HG02943 (cell line): Measurements from ENCODE around the gene PDE7B.

Experiments used
- ATAC-seq: cut with Tn5 transposase; IDR thresholded peaks from one replicate; pipeline ENCODE4 v1.9.1; 2021; ENCODE audit warnings: mild to moderate bottlenecking, low read depth, moderate library complexity; ENCODE audit not compliant: unreplicated experiment

PDE7B gene

DNA sequence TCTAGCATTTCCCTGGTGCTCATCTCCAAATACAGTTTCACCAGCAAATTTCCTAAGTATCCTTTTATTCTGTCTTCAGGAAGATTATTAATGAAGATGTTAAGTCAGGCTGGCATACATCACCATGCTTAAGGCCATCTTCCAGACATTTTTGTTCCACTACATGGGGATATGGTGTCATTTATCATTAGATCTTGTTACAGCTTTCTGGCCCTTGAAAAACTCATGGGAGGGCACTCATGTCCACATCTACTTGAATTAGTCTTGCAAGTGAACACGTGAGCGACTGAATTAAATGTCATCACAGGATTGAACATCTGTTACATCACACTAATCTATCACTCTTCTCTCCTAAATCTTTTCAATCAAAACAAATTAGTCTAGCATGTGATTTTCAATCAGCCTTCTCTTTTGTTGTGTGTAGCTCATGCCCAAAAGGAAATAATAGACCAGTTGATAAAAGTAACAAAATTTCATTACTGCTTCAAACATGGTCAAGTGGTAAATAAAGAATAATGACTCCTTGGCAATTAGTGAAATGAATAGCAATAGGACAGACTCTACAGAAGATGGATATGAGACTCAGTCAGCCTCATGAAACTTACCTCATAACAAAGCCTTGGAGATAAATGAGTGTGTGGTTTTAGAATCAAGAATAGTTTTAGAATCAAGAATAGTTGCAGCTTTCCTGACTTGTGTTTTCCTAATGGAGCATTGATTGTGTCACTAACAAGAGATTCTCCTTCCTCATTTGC is 318.1 kb downstream of the PDE7B start:
- ATAC-seq, result no peak

DNA sequence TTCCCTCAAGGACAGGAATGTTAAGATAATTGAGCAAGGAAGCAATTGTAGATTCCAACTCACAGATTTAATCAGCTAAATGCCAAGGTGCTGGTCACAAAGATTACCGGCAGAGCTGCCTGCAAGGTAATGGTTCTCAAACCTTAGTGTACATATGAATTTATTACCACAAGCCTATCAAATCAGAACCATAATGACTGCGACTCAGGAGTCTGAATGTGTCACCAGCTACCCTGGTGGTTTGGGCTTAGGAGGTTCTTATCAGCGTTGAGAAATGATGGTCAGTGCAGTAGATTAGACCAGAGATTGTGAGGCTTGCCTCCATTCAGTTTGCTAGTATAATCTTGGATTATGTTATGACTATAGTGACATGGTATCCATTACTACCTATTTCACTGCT is 319.7 kb downstream of the PDE7B start:
- no peak for ATAC-seq

DNA sequence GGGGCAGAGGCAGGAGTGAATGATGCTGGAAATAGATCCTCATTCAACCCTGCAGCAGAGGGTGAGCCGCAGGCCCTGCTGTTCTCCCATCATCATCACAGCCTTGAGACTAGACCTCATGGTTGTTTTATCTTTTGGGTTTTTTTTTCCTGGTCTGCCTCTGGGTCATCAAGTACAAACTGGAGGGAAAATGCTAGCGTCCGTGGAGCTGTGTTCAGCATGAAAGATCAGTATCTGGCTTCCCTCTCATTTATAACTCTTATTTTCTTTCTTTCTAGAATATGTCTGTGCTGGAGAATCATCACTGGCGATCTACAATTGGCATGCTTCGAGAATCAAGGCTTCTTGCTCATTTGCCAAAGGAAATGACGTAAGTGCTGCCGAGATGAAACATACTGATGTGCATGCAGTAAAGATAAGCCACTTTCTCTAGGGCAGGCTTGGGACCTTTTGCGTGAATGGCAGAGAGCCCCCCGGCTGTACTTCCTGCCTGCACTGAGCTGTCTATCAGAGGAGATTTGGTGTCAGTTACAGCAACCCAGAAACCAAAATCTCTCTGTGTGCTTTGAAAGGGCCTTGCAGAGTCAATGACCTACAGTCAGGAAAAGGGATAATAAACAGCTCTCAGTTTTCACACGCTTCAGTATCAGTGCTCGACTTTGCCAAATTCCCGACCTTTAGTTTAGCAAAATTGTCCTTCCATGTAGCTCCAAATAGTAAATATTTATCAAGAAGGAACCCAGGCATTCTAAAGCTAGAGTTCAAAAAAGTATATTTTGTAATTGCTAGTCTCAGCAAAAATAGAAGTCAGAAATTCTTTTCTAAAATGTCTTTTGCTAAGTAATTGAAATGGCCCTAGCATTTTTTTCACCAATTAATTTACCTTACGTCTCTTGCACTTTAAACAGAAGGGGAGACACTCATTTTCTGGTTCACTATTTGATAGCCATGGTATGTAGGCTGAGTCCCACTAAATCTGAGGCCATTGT is 322.3 kb downstream of the PDE7B start:
- ATAC-seq, result no peak

DNA sequence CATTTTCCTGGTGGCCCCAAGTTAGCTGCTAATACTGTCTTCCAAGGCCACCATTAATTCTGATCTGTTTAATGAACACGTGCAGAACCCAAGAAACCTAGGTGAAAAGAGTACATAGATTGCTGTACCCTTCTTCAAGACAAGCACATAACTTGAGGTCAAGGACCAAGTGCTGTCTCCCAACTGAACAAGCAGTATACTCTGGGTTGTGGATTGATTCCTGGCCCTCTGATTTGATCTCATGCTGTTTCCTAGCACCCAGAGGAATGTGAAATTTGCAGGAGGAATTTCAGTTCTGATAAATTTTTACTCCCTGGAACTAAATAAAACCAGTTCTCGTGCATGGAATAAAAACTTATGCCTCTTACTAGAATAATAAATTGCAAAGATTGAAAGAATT is 323.0 kb downstream of the PDE7B start:
- no peak for ATAC-seq

DNA sequence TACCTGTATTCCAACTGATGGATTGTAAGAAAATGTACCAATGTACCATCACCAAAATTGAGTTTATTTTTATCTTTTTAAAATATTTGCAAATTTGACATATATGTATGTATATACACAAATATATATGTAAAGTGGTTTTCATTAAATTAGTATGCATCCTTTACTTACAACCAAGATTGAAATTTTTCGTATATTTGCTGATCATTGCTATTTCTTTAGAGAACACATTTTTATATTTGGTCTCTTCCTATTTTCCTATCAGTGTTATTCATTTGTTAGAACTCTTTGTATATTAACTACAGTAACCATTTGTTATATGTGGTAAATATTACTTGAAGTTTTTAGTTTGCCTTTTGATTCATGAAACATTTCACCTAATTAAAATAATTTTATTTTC is 324.4 kb downstream of the PDE7B start:
- no peak for ATAC-seq

DNA sequence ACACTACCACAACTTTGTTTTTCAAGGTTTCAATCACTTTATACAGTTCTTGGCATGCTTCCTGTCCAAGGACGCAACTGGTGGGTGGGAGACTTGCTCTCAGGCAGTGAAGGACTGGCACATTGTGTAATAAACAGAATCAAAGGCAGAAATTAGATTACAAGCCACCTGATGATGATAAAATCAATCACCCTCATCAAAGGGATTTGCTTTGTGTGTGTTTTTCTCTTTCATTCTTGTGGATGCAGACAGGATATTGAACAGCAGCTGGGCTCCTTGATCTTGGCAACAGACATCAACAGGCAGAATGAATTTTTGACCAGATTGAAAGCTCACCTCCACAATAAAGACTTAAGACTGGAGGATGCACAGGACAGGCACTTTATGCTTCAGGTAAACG is 327.2 kb downstream of the PDE7B start:
- ATAC-seq, result no peak

DNA sequence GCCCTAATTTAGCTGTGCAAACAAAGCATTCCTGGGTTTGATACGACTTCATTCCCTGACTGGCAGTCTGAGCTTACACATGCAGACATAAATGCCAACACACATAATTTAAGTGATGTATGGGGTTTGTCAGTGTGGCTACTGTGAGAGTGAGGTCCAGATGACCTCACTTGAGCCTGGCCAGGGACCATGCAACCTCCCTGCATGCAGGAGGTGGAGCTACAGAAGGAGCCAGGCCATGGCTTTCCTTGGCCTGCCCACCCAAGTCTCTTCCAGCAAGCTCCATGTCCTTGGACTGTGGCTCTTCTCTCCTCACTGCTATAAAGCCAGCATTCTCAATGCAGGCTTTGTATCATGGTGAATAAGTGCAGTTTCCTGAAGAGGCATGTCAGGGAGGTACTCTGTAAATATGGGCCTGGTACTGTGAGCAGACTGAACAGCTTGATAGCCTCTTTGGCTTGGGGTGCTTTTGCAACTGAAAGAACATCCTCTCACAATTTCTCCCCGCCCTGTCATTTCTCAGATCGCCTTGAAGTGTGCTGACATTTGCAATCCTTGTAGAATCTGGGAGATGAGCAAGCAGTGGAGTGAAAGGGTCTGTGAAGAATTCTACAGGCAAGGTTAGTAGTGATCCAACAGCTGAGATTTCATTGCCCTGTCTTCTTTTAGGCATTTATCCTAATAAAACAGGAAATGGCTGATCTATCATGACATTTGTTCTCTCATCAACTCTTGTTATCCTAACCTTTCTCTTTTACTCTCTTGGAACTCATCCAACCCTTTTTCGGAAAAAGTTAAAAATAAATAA is 329.4 kb downstream of the PDE7B start:
- no peak for ATAC-seq

DNA sequence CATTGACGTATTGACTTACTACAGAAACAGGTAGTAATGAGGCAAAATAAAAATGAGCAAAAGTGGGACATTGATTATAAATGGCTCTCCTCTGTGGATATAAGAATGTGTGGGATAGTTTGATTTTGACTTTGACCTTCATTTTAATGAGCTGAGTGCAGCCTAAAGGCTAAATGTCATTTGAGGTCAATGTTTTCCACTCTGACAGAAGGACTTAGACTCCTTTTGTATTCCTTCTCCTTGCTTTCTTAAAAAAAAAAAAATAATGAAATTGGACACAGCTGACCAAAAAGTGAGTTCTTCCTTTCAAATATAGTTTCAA is 330.0 kb downstream of the PDE7B start:
- no peak for ATAC-seq

DNA sequence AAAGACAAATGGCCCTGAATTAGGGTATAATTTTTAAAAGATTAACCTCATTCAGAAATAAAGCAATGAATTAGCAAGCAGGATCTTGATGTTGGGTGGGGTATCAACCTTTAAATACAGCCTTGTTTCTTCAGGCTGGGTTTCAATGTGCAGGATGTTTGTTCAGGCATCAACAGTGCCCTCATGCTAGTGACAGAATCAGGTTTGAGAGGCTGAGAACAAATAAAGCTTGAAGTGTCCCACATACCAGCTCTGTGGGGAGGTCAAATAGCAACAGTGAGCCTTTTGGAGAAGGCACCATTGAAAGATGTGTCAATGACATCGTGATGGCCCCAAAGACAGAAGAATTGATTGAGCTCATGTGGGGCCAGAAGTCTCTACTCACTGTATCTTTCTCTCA is 330.4 kb downstream of the PDE7B start:
- no peak for ATAC-seq

DNA sequence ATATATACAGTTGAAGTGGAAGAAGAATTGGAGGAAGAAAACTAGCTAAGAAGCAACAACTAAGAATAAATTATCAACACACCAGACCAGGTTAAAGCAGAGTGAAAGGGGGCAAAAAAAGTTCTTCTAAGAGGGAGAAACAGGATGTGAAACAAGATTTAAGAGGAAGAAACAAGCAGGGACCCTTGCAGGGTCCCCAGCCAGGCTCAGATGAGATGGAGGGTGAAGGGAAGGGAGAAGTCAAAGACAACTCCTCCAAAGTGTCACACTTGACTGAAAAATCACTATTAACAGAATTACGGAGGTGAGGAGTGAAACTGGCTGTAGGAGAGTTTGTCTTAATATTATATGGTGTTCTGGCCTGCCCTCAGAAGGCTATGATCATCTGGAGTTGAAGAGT is 333.2 kb downstream of the PDE7B start:
- no peak for ATAC-seq

DNA sequence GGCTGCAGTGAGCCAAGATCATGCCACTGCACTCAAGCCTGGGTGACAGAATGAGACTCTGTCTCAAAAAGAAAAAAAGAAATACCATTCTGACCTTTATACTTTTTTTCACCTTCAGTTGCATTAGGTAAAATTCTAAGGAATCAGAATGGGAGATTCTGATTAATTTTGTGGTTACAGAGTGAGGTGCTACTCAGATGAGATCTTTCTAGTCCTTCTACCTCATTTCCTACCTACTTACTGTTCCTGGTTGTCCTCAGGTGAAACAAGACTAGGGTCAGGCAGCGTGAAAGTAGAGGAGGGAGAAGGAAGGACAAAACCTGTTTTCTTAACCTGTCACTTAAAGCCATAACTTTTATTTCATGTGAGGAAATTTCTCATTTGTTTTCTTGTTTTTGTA is 334.9 kb downstream of the PDE7B start:
- no peak for ATAC-seq

DNA sequence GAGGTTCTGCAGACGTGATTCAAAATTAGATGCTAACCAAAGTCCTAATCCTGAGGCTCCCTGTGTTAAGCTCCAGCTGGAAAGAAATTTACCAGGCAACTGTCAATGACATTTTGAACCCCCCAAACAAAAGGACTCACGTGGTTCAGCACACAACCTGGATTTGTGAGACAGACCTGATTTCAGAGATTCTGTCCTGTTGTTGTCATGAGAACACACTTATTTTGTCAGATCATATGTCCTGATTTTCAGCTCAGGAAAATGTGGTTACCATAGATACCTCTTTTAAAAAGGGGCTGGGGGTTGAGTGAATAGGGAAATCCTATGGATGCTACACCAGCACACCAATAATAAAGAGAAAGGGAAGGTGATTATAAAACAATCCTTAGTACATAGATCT is 337.0 kb downstream of the PDE7B start:
- no peak for ATAC-seq

DNA sequence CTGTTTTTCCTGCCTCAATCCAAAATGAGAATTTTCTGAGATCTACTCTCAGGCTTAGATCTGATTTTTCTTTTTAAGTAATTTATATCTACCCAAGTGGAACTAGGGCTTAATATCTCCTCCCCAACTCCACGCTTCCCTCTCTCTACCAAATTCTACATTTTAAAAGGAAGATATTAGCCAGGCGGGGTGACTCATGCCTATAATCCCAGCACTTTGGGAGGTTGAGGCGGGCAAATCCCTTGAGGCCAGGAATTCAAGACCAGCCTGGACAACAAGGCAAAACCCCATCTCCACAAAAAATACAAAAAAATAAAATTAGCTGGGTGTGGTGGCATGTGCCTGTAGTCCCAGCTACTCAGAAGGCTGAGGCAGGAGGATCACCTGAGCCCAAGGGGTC is 337.6 kb downstream of the PDE7B start:
- no peak for ATAC-seq

DNA sequence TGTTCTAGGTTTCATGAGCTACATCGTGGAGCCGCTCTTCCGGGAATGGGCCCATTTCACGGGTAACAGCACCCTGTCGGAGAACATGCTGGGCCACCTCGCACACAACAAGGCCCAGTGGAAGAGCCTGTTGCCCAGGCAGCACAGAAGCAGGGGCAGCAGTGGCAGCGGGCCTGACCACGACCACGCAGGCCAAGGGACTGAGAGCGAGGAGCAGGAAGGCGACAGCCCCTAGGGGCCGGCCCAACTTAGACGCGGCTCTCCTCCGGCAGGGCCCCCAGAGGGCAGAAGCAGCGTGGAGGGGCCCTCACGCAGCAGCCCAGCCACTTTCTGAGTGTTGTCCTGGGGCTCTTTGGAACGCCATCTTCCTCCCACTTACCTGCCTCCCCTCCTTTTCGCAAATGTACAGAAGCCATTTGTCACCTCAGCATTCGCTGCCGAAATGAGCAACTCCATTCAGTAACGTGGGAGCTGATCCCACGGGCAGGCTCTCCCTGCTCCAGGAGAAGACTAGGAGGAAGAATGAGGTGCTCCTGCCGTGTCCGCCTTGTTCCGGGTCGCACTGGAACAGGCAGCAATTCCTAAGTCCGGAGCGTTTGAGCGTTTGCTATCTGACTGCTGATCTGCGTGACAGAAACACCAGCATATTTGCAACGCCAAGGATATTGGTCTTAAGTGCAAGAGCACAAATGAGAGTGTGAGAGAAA is 340.3 kb downstream of the PDE7B start:
- no peak for ATAC-seq

DNA sequence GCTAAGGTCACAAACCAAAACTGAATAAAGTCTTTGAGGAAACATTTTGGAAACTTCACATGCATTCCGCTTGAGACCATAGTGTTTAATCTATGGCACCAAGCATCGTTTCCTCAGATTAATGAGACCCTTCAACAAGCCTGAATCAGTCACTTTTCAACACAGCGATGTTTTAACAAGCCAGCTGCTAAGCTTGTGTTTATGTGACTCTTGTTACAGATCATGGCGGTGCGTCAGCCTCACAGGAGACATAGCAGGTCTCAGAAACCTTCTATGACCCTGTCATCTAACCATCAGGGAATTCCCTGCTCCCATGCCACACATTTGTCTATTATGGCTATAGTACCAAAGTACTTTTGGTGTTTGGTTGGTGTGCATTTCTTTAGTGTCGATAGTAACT is 341.4 kb downstream of the PDE7B start:
- no peak for ATAC-seq

DNA sequence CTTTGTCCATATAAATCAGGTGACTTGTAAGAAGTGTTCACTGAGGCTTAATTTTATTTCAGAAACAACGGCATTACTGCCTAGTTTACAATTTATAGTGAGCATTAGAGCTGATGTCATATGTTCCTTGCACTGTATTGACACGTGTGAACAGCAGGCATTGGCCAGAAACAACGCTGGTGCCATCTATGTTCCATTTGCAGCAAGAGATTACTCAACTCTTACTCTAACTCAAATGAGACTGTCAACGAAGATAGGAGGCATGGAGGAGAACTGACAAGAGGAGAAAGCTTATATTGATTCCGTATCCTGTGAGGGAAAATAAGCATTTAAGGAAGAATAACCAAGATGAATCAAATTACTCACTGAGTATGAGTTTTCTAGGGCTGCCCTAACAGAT is 350.2 kb downstream of the PDE7B start:
- ATAC-seq, result no peak

DNA sequence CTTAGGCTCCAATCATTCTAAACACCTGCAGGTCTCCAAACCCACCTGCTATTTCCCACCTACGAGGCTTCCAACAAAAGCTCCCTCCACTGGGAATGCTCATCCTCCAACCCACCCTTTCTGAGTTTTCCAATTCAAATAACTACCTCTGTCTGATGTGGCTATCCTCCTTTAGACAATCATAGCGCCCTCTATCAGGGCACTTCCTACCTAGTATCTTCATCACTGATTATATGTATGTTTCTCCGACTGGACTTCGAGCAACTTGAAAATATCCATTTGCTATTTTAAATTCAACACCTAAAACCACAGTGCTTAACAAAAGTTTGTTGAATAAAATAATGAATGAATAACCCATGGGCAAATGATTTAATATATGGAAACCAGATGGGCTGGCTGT is 357.3 kb downstream of the PDE7B start:
- ATAC-seq, result no peak

DNA sequence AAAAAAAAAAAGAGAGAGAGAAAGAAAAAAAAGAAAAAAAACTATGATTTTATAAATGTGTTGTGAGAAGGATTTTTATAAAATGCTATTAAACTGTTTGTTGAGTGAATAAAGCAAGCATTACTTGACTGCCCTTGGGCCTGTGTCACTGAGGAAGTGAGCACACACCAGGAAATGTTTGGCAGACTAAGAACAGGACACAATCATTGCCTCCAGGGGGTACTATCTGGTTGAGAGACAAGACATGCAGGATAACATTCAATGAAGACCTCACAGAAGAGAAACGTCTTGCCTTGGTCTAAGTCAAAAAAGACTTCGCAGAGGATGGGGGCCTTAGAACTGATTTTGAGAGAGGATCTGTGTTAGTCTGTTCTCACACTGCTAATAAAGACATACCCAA is 358.0 kb downstream of the PDE7B start:
- no peak for ATAC-seq

DNA sequence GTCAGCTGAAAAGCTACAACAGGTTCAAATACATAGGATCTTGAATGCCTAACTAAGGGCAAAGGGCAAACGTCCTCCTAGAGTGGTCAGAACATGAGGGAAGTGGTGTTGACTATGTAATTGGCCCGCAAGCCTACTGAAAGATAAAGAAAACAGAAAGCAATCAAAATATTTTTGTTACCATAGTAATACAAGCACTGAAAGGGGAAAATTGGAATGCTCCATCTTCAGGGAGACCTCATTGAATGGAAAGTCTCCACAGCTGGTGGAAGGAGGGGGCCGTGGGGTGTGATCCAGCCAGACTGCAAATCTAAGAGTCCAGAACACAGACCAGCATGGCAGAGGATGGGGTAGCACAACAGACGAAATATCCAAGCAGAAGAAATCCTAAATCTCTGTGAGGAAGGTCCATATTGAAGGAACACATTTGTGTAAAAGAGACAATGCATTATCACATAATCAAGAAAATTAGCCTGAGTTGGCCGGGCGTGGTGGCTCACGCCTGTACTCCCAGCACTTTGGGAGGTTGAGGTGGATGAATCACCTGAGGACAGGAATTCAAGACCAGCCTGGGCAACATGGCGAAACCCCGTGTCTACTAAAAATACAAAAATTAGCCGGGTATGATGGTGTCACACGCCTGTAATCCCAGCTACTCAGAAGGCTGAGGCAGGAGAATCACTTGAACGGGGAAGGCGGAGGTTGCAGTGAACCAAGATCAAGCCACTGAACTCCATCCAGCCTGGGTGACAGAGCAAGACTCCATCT is 359.1 kb downstream of the PDE7B start:
- ATAC-seq, result no peak

DNA sequence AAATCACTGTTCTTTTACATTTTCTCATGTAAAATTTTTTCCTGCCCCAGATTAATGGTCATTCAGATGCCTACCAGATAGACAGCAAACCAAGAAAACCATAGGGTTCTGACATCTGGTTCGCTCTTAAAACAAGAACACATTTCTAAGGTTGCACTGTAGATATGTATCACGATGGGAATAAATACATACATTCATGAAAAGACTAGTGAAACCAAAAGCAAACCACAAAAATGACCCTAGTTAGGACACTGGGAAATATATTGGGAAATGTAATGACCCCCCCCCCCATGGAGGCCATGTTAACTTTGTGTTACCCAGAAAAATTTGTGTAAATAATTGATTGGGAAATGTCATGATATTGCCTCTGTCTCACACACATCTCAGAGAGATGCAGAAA is 361.1 kb downstream of the PDE7B start:
- no peak for ATAC-seq
